IPS DF 6.9 (cell line): Measurements from ENCODE around the gene DYDC1.
"Not testable (repeated sequence)": the region's sequence is repeated elsewhere in the genome, so short reads cannot be mapped to it uniquely, and the experiment has no call there.

ENCODE experiments used
- DNase-seq: peaks from one replicate; pipeline ENCODE4 v3.0.0-alpha.2; 2013; ENCODE audit warnings: low read depth, low spot score
- H3K27ac ChIP-seq: one replicate; pipeline ENCODE4 v1.5.1; 2013; ENCODE audit warnings: low read length, control low read depth
- H3K27me3 ChIP-seq: 2 replicates; pipeline ENCODE4 v1.6.1; 2013; ENCODE audit warnings: mild to moderate bottlenecking, low read length; ENCODE audit not compliant: control insufficient read depth, insufficient read depth
- H3K36me3 ChIP-seq: 2 replicates; pipeline ENCODE4 v1.6.1; 2013; ENCODE audit warnings: low read length; ENCODE audit not compliant: control insufficient read depth, insufficient read depth
- H3K4me1 ChIP-seq: 2 replicates; pipeline ENCODE4 v1.6.1; 2013; ENCODE audit warnings: low read length; ENCODE audit not compliant: control insufficient read depth, insufficient read depth
- H3K4me3 ChIP-seq: 2 replicates; pipeline ENCODE4 v1.5.1; 2013; ENCODE audit warnings: mild to moderate bottlenecking, low read length
- H3K9me3 ChIP-seq: 2 replicates; pipeline ENCODE4 v1.6.1; 2013; ENCODE audit warnings: low read length, inconsistent platforms; ENCODE audit not compliant: control insufficient read depth, insufficient read depth
- WGBS: extraction: QIAGEN DNeasy Blood & Tissue Kit; methylation state at CpG from one replicate; pipeline ENCODE4 v1.1.7; 2013; ENCODE audit warnings: mixed read lengths, missing lambda C conversion rate; ENCODE audit not compliant: insufficient read length, insufficient coverage; 5-methylcytosine and 5-hydroxymethylcytosine counted together

DYDC1 gene

GRCh38 chr10:80379701-80380100, 23.1 kb upstream of the DYDC1 start:
- no CpG with 5 or more reads among the region's 3 CpGs for WGBS
- DNase-seq, result no peak
- Histone ChIP-seq H3K27me3 (no peaks in the 10 kb centered on the region), H3K4me3 (no peak overlapping the region), H3K36me3 (no peaks in the 10 kb centered on the region), H3K27ac (no peak overlapping the region), H3K9me3 (no peaks in the 10 kb centered on the region), H3K4me1 (no peaks in the 10 kb centered on the region)

- H3K27ac ChIP-seq, result no peak overlapping the region
- no peak for DNase-seq
- H3K4me1 ChIP-seq, result no peaks in the 10 kb centered on the region
- no peak overlapping the region for H3K4me3 ChIP-seq
- WGBS, result no CpG with 5 or more reads among the region's 2 CpGs
- H3K27me3 ChIP-seq, result no peaks in the 10 kb centered on the region
- no peaks in the 10 kb centered on the region for H3K36me3 ChIP-seq
- H3K9me3 ChIP-seq, result no peaks in the 10 kb centered on the region
These were observed 16.9 kb upstream of the DYDC1 start for GRCh38 chr10:80373502-80373901.

- no peaks in the 10 kb centered on the region for H3K9me3 ChIP-seq
- H3K27ac ChIP-seq, result no peak overlapping the region
- H3K36me3 ChIP-seq, result no peaks in the 10 kb centered on the region
- no peaks in the 10 kb centered on the region for H3K27me3 ChIP-seq
- no CpG with 5 or more reads among the region's 5 CpGs for WGBS
- no peak overlapping the region for H3K4me3 ChIP-seq
- H3K4me1 ChIP-seq, result no peaks in the 10 kb centered on the region
- DNase-seq, result no peak
These were observed 16.1 kb upstream of the DYDC1 start for GRCh38 chr10:80372675-80373074.

DNA sequence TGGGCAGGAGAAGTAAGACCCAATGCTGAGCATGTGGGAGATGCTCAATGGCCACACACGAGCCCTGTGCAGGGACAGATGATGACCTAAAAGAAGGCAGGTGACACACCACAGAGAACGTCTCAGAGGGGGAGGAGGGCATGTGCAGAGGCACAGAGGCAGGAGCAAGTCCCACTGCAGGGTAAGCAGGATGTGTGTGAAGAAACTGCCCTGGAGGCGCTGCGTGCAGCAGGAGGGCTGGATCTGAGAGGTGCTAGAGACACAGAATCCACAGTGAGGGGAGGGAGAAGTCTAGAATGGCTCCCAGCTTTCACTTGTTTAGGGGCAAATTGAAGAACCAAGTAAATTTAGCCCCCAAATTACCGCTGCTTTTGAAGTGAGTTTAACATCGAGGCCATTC, 14.9 kb upstream of the DYDC1 start:
- H3K36me3 ChIP-seq, result no peaks in the 10 kb centered on the region
- no peak overlapping the region for H3K27ac ChIP-seq
- no peak overlapping the region for H3K4me3 ChIP-seq
- WGBS, result no CpG with 5 or more reads among the region's 6 CpGs
- H3K4me1 ChIP-seq, result no peaks in the 10 kb centered on the region
- peaks cover 2% of the 10 kb centered on the region; the same call in 1 of the 2 replicates for H3K9me3 ChIP-seq
- H3K27me3 ChIP-seq, result no peaks in the 10 kb centered on the region
- no peak for DNase-seq

DNA sequence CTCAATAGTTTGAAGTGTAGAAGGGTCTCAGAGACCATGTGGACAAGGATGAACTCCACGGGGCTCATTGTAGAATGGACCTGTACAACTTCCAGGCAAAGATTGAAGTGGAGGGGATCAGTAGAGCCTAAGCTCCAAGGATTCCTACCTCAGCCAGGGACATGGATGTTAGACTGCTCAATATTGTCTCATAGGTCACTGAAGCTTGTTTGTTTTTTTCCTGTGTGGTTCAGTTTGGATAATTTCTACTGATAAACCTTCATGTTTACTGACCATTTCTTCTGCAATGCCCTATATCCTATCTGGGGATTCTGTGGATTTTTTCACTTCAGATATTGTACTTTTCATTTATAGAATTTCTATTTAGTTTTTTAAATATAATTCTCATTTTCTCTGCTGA, 9.0 kb upstream of the DYDC1 start:
- no CpG with 5 or more reads among the region's 1 CpG for WGBS
- H3K36me3 ChIP-seq, result no peaks in the 10 kb centered on the region
- no peak for DNase-seq

DNA sequence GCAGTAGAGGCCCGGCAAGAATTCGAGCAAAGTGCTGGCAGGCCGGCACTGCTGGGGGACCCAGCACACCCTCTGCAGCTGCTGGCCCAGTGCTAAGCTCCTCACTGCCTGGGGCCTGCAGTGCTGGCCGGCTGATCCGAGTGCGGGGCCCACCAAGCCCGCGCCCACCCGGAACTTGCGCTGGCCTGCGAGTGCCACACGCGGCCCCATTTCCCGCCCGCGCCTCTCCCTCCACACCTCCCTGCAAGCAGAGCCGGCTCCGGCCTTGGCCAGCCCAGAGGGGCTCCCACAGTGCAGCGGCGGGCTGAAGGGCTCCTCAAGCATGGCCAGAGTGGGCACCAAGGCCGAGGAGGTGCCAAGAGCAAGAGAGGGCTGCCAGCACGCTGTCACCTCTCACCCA, 3.1 kb upstream of the DYDC1 start:
- Histone ChIP-seq H3K9me3 (no peaks in the 10 kb centered on the region), H3K36me3 (no peaks in the 10 kb centered on the region), H3K27me3 (no peaks in the 10 kb centered on the region), H3K27ac (no peak overlapping the region), H3K4me3 (no peak overlapping the region), H3K4me1 (no peaks in the 10 kb centered on the region; the same call in 1 of the 2 replicates)
- no peak for DNase-seq
- no CpG with 5 or more reads among the region's 22 CpGs for WGBS

More for the DNA sequence above, 9.0 kb upstream of the DYDC1 start:
- no peak overlapping the region for H3K27ac ChIP-seq
- no peaks in the 10 kb centered on the region for H3K4me1 ChIP-seq
- H3K27me3 ChIP-seq, result no peaks in the 10 kb centered on the region
- no peak overlapping the region for H3K4me3 ChIP-seq
- peaks cover 2% of the 10 kb centered on the region; the same call in 1 of the 2 replicates for H3K9me3 ChIP-seq

- not testable (repeated sequence) for DNase-seq, H3K27me3 ChIP-seq, H3K36me3 ChIP-seq, H3K9me3 ChIP-seq, H3K27ac ChIP-seq, H3K4me1 ChIP-seq, H3K4me3 ChIP-seq
- no CpG with 5 or more reads among the region's 2 CpGs for WGBS
These were observed 2.4 kb upstream of the DYDC1 start for GRCh38 chr10:80358925-80359324.

GRCh38 chr10:80357851-80358125, 1.2 kb upstream of the DYDC1 start:
- Histone ChIP-seq H3K9me3 (no peaks in the 10 kb centered on the region), H3K27ac (no peak overlapping the region), H3K4me1 (no peaks in the 10 kb centered on the region; the same call in 1 of the 2 replicates), H3K4me3 (no peak overlapping the region), H3K27me3 (no peaks in the 10 kb centered on the region), H3K36me3 (no peaks in the 10 kb centered on the region)
- WGBS, result no CpG with 5 or more reads among the region's 5 CpGs
- DNase-seq, result no peak

- peak; percentile 11 for DNase-seq
- peak overlapping the region; percentile 57; the same call in 1 of the 2 replicates for H3K4me3 ChIP-seq
- H3K9me3 ChIP-seq, result no peaks in the 10 kb centered on the region
- no peaks in the 10 kb centered on the region for H3K27me3 ChIP-seq
- H3K36me3 ChIP-seq, result no peaks in the 10 kb centered on the region
- no peak overlapping the region for H3K27ac ChIP-seq
- no CpG with 5 or more reads among the region's 50 CpGs for WGBS
- H3K4me1 ChIP-seq, result no peaks in the 10 kb centered on the region; the same call in 1 of the 2 replicates
These were observed 665 bp upstream of the DYDC1 start for GRCh38 chr10:80356989-80357850.

- H3K9me3 ChIP-seq, result no peaks in the 10 kb centered on the region
- no peaks in the 10 kb centered on the region for H3K36me3 ChIP-seq
- DNase-seq, result no peak
- H3K4me3 ChIP-seq, result no peak overlapping the region
- H3K27ac ChIP-seq, result no peak overlapping the region
- no CpG with 5 or more reads among the region's 3 CpGs for WGBS
- H3K27me3 ChIP-seq, result no peaks in the 10 kb centered on the region
- H3K4me1 ChIP-seq, result no peaks in the 10 kb centered on the region; the same call in 1 of the 2 replicates
These were observed 5.3 kb downstream of the DYDC1 start for GRCh38 chr10:80351220-80351619.

DNA sequence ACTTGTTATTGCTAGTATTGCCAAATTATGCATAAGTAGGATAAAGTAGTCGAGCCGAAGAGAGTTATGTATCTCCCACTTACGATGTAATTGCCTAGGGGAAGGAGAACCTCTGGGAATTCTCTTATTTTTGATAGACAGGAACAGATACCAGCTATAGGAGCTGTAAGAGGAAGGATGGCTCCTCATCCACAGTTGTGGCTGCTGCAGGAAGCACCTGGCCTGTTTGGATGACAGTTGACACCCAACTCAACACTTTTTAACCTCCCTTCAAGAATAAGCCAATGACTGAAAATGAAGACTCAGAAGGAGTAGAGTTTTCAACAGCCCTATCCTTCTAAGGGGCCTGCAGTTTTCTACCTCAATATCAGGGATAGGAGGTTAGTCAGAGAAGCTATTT, 6.3 kb downstream of the DYDC1 start:
- Histone ChIP-seq H3K36me3 (no peaks in the 10 kb centered on the region), H3K4me1 (no peaks in the 10 kb centered on the region; the same call in 1 of the 2 replicates), H3K27me3 (no peaks in the 10 kb centered on the region), H3K9me3 (no peaks in the 10 kb centered on the region), H3K4me3 (no peak overlapping the region), H3K27ac (no peak overlapping the region)
- no CpG with 5 or more reads among the region's 3 CpGs for WGBS
- no peak for DNase-seq
